PFSK-1 (cell line): ENCODE measurements around the gene CRHR2.

Source experiments
- FOXP2 ChIP-seq: optimal IDR thresholded peaks from 2 replicates; pipeline ENCODE3; 2011; ENCODE audit warnings: borderline replicate concordance, control low read depth, inconsistent platforms; ENCODE audit not compliant: insufficient read depth; ENCODE audit errors: extremely low read length, extremely low read depth
- POLR2AphosphoS5 ChIP-seq: IDR thresholded peaks from 2 replicates; pipeline ENCODE4 v1.6.1; 2012; ENCODE audit warnings: low read depth, mild to moderate bottlenecking, control low read depth, low read length, moderate library complexity
- SIN3A ChIP-seq: IDR thresholded peaks from 2 replicates; pipeline ENCODE4 v1.6.1; 2012; ENCODE audit warnings: mild to moderate bottlenecking, low read length, moderate library complexity, borderline replicate concordance; ENCODE audit not compliant: insufficient read depth
- TAF1 ChIP-seq: IDR thresholded peaks from 2 replicates; pipeline ENCODE4 v1.6.1; 2012; ENCODE audit warnings: low read length, control low read depth, borderline replicate concordance; ENCODE audit not compliant: insufficient read depth
- TF ChIP-seq, protein P1 (sequence below), 2 experiments: IDR thresholded peaks; 2 replicates each; pipeline versions ENCODE4 v1.6.1 to v1.8.0; 2011 to 2012; ENCODE audit warnings: low read depth in 2 of 2, low read length in 2 of 2, control low read depth in 1 of 2, inconsistent platforms in 1 of 2, mild to moderate bottlenecking in 1 of 2, moderate library complexity in 1 of 2; ENCODE audit not compliant: insufficient read depth in 1 of 2

The CRHR2 gene

DNA sequence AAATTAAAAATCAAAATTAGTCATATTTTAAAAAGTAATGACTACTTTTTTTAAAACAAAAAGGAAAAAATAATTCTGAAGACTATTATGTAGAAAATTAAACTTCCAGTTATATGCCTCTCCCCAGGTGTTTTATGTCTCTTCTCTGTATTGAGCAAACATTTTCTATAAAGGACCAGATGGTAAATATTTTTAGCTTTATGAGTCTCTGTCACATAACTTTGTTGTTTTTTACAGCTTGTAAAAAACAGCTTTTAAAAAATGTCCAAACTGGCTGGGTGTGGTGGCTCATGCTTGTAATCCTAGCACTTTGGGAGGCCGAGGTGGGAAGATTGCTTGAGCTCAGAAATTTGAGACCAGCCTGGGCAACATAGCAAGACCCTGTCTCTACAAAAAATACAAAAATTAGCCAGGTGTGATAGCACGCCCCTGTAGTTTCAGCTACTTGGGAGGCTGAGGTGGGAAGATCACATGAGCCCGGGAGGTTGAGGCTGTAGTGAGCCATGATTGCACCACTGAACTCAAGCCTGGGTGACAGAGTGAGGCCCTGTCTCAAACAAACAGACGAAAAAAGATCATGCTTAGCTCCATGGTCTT lies 64.1 kb downstream of the CRHR2 start:
- TF ChIP-seq POLR2AphosphoS5 (no peak), FOXP2 (no peak), TAF1 (no peak), SIN3A (no peak)
- TF ChIP-seq, protein P1, sequence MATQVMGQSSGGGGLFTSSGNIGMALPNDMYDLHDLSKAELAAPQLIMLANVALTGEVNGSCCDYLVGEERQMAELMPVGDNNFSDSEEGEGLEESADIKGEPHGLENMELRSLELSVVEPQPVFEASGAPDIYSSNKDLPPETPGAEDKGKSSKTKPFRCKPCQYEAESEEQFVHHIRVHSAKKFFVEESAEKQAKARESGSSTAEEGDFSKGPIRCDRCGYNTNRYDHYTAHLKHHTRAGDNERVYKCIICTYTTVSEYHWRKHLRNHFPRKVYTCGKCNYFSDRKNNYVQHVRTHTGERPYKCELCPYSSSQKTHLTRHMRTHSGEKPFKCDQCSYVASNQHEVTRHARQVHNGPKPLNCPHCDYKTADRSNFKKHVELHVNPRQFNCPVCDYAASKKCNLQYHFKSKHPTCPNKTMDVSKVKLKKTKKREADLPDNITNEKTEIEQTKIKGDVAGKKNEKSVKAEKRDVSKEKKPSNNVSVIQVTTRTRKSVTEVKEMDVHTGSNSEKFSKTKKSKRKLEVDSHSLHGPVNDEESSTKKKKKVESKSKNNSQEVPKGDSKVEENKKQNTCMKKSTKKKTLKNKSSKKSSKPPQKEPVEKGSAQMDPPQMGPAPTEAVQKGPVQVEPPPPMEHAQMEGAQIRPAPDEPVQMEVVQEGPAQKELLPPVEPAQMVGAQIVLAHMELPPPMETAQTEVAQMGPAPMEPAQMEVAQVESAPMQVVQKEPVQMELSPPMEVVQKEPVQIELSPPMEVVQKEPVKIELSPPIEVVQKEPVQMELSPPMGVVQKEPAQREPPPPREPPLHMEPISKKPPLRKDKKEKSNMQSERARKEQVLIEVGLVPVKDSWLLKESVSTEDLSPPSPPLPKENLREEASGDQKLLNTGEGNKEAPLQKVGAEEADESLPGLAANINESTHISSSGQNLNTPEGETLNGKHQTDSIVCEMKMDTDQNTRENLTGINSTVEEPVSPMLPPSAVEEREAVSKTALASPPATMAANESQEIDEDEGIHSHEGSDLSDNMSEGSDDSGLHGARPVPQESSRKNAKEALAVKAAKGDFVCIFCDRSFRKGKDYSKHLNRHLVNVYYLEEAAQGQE (IDR thresholded peaks at IDR 0.05; ENCODE audit: insufficient read depth in 1 of 2, low read depth in 2 of 2, low read length in 2 of 2) = no peak

- no peak for TF ChIP-seq POLR2AphosphoS5
Measured at GRCh38 chr7:30617359-30617758, 64.9 kb downstream of the CRHR2 start.

DNA sequence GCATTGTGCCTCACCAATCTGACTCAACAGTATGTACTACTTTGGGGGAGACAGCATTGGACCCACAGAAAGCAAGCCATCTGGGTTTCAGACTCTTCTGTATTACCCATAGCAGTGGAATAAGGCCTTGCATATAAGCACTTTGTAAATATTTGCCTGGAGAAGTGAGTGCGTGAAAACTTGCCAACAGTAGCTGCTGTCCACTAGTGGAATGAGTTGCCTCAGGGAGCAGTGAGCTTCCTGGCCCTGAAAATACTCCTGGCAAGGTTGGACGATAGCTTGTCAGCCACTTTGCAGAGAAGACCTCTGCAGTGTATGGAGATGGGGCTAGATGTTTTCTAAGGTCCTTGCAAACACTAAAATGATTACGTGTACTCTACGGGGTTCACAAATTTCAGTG lies 65.9 kb downstream of the CRHR2 start:
- TF ChIP-seq SIN3A = no peak
- TF ChIP-seq FOXP2 = no peak
- no peak for TF ChIP-seq TAF1
- TF ChIP-seq, protein P1 (IDR thresholded peaks at IDR 0.05; ENCODE audit: insufficient read depth in 1 of 2, low read depth in 2 of 2, low read length in 2 of 2) = no peak
- no peak for TF ChIP-seq POLR2AphosphoS5

DNA sequence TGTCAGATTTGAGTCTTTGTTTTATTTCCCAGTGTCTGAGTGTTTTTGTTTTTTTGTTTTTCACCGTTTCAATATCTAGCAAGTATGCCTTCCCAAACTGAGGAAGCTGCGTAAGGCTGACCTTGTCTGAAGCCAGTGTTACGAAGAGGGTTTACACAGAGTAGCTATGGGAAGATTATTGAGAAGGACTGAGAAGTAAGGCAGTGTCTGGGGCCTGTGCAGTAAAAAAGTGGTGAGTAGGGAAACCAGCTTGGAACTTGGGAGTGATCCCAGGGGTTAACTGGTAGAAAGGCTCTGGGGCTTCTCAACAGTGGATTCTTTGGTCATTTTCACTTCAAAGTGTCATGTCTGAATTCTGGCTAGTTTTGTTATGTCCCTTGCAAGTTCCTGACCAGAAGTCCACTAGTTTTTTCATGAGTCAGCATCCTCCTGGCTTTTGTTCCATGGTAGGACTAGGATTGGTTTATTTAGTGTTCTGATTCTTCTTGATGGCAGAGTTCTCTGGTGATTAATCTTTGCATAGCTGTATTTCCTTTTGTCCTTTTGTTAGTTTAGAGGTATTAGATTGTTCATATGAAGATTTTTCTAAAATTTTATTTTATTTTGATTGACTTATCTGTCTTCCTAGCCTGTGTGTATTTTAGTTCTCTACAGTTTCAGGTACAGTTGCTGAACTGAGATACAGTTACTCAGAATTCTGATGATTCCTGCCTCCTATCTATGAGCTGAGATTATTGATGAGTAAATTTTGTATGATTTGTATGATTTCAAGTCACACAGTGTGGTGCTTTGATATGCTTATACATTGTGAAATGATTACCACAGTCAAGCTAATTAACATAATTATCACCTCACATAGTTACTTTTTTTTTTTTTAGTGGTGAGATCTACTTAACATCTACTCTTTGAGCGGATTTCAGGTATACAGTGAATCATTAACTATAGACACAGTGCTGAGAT lies 68.6 kb downstream of the CRHR2 start:
- TF ChIP-seq, protein P1 (IDR thresholded peaks at IDR 0.05; ENCODE audit: insufficient read depth in 1 of 2, low read depth in 2 of 2, low read length in 2 of 2) = no peak
- TF ChIP-seq SIN3A (no peak), FOXP2 (no peak), POLR2AphosphoS5 (no peak), TAF1 (no peak)

DNA sequence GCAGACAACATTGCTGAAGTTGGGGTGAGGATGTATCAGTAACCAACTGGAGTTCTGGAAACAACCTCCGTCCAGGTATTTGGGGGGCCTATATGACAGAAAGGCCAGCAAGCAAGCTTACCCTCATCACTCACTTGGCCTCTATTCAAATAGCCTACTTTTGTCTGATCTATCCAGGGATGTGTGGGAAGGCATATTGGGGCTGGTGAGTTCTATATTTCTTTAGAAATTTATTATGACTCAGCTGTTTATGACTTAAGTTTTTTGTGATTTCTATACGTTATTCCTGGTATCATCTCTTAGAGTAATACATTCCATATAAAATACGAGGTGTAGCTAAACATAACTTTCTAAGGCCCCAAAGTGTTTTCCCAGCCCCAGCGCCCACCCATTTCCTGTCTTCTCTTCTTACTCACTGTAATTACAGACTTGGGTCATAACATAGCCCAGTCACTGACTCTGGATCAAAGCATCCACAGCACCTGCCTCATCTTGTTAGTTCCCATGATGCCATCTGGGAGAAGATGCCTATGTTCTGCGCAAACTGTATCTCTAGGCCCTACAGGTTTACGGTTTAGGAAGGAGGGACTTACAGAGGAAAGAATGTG lies 69.5 kb downstream of the CRHR2 start:
- TF ChIP-seq, protein P1 (IDR thresholded peaks at IDR 0.05; ENCODE audit: insufficient read depth in 1 of 2, low read depth in 2 of 2, low read length in 2 of 2) = no peak
- TF ChIP-seq SIN3A = no peak
- no peak for TF ChIP-seq TAF1
